ENCODE results near the gene KCNQ1OT1.

The KCNQ1OT1 gene

DNA sequence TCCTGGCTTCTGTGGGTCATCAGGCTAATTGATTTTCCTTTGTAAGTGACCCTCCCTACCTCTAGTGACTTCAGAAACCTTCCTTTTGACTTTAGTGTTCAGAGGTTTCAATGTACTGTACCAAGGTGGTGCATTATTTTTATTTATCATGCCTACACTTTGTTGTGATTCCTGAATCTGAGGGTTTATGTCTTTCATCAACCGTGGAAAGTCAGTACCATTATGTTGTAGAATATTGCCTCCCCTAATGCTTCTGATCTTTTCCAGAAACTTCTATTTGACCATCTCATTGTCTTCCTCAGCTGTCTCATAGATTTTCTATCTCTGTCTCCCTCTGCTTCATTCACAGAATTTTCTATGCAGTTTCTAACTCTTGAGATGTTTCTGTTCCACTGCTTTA lies 105.5 kb downstream of the KCNQ1OT1 start:
- DNase-seq (ENCODE audit: low read depth): no peak

DNA sequence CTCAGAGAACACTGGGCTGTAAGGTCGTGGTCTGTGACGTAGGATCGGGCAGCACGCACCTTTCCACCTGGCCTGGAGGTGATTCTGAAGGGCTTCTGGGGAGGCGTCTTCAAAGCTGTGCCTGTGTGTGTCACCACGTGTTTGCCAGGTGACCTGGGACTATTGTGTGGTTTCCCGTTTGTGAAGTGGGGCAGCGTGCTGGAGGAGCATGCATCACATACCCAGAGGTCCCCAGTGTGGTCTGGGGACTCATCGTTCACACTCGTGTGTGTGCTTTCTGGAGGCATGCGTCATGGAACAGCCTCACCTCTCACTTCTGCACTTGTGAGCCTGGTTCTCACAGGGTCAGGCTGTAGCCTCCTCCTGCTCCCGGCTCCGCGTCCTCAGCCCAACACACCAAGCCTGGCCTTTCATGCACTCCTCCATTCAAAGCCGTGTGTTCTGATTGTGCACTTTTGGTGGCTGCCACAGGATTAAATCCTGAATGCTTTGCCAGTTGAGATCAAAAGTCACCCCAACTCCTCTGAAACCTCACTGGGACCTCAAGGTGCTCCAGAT lies 106.3 kb downstream of the KCNQ1OT1 start:
- DNase-seq (ENCODE audit: low read depth): no peak

DNA sequence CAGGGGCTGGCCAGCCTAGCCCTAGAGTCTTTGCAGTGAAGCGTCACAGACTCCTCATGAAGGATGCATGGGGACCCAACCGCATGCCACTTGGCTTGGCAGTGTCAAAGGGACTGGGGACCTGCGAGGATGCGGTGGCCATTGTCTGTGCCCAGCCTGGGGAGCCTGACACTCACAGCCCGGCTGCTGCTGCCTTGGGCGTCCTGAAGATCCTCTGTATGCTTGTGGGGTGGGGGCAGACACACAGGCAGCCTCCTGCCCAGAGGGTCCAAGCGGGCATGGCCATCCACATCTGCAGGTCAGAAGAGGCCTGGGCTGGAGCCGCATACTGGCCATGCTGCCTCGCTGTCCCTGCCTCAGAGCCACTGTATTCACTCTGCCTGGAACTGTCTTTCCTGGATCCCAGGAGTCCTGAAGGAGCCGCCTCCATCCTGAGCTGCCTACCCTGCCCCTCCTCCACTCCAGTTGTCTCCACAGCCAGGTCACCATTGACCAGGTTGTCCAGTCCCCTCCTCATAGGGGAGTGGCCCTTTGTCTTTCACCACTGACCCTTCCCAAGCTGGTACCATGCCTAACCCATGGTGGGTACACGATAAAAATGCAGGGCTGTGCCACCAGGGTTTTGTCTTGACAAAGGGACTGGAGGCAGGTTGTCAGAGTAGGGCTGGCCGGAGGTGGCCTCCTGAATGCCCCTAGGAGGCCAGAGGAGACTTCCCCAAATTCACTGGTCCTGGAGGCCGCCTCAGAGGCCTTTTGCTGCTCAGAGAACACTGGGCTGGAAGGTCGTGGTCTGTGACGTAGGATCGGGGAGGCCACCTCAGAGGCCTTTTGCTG lies 107.0 kb downstream of the KCNQ1OT1 start:
- no peak for DNase-seq (ENCODE audit: low read depth)

DNA sequence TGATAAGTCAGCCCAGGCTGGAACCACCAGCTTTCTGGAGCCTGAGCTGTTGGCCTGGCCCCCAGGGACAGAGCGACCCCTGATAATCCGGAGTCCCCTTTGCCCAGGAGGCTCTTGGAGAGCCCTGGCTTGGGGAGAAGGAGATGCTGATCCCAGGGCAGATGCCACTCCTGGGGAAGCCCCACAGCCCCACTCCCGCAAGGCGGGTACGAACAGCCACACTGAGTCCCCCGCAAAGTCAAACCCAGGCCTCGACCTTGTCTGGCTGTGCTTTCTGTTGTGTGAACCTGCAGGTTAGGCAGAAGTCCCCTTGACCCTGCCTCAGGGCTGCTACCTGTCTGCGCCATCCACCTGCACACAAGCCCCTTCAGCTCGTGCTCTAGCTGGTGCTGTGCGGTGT lies 108.0 kb downstream of the KCNQ1OT1 start:
- DNase-seq (ENCODE audit: low read depth): no peak

DNA sequence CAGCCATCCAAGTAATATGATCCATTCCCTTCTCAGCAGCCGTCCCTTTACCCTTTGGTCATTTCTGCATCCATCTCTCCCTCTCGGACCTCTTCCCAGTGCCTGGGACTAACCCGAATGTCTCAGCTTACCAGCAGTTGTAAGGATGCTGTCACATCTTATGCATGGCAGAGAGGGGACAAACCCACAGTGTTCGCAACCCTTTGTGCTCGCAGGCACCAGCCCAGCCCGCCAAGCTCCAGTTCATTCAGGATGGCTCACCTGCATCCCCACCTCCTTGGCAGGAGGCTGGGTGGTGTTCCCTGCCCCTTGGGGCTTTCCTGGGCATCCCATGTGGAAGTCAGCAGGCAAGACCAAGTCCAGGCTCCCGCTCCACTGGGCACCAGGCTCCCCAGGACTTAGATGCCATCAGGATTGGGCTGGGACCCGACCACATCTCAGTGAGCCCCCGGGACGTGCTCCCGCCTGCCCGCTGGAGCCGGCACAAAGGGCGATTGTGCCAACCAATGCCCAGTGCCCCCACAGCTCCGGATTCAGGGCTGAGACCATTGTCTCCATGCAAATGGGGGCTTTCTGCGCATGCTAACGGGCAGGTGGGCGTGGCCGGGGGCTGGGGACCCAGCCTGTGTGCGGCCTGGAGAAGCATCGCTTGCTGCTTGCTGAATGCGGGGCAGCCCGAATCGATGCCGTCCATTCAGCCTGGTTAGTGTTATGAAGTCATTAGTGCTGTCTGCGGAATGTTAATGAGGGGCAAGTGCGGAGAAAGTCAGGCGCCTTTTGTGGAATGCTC lies 108.6 kb downstream of the KCNQ1OT1 start:
- DNase-seq (ENCODE audit: low read depth): no peak

DNA sequence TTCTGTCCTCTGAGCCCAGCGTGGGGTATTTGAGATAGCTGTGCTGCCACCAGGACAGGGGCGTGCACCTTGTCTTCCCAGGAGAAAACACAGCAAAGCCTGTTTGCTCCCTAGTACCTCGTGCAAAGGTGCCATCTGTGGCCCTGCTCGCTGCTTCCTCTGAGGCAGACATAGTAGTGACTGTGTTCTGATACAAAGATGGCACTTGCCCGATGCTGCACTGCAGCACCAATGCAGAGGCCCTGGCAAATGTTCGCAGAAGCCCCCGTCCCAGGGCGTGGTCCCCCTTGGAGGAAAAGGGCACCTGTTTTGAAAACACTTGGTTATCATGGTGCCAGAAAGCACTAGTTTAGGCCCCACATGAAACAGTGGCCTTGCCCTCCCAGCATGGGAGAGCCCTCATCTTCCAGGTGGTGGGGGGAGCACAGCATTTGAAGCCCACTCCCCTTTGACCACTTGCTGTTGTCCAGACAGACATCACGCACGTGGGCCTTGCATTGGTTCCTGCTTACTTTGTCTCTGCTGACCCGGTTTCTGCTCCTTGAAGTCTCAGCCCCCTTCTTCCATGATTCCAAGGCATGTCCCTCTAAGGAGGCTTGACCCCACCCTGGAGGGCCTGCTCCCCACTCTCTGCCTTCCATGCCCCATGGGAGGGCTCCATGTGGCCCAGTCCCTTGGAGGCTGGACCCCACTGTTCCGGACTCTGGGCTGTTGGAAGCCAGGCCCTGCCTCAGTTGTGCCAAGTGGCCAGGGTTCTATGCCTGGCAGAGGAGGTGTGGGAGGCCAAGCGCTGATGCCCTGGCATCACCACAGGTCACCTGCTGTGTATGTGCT lies 109.4 kb downstream of the KCNQ1OT1 start:
- DNase-seq (ENCODE audit: low read depth): no peak

DNA sequence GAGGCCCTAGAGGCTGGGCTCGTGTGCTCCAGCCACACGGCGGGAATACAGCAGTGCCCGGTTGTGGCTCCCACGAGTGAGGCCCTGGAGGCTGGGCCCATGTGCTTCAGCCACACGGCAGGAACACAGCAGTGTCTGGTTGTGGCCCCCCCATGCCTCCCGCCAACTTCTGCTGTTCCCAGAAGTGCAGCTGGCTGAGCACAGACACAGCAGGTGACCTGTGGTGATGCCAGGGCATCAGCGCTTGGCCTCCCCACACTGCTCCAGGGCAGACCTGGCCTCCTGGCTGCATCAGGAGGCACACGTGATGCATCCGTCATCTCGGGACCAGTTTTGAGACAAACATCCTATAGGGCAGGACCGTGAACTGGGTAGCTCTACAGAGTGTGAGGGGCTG lies 110.3 kb downstream of the KCNQ1OT1 start:
- no peak for DNase-seq (ENCODE audit: low read depth)

DNA sequence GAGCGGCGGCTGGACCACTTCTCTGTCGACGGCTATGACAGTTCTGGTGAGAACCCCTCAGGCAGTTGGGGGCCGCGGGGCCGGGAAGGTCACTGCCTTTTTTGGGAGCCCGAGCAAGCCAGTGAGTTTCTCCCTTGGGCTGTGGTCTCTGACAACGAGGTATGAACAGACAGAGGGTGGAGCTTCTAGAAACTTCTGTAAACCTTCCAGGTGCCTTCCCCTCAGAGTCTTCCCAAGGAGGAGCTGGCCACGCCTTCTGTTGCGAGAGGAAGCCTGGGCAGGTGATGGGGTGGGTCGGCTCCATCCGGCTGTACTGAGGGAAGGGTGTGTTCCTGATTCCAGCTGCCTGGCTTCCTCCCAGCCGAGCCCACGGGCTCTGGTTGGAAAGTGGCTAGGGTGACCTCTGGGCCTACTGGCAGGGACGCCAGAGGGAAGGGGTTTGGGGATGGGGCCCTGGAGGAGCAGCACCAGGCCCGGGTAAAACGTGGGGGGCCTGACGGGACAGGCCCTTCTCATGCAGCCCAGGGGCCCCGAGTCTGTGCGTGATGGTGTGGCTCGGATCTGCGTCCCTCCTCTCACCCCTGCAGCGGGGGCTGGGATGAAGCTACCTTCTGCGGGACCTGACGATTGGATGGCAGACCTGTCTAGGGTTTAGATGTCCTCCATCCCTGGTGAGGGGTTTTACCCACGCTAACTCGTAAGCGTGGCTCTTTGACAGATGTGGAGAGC lies 110.8 kb downstream of the KCNQ1OT1 start:
- no peak for DNase-seq (ENCODE audit: low read depth)

DNA sequence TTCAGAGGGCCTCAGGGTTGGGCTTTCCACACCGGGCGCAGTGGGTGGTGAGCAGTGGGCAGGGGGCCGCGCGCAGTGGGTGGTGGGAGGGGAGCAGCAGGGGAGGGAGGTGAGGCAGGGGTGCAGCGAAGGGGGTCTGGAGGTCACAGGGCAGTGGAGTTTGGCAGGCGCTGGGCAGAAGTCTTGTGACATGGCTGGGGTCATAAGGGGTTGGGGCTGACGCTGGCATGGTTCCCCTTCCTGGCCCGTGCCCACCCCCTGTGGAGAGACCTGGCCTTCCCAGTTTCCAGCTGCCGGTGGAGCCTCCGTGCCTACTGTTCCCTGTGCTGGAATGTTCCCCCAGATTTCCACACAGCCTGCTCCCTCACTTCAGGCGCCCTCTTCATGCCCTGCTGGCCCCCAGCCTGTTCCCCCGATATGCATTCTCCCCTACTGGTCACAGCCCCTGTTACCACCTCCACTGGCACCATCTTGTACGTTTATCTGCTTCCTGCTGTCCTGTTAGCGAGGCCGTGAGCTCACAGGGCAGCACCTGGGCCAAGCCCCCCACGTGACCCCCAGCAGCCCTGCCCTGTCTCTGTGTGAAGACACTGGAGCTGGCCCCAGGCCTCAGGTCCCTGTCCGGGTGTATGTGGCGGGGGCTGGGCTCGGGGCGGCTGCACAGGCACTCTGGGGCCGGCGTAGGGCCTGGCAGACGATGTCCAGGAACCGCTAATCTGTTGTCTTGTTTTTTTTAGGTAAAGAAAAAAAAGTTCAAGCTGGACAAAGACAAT lies 111.6 kb downstream of the KCNQ1OT1 start:
- no peak for DNase-seq (ENCODE audit: low read depth)

DNA sequence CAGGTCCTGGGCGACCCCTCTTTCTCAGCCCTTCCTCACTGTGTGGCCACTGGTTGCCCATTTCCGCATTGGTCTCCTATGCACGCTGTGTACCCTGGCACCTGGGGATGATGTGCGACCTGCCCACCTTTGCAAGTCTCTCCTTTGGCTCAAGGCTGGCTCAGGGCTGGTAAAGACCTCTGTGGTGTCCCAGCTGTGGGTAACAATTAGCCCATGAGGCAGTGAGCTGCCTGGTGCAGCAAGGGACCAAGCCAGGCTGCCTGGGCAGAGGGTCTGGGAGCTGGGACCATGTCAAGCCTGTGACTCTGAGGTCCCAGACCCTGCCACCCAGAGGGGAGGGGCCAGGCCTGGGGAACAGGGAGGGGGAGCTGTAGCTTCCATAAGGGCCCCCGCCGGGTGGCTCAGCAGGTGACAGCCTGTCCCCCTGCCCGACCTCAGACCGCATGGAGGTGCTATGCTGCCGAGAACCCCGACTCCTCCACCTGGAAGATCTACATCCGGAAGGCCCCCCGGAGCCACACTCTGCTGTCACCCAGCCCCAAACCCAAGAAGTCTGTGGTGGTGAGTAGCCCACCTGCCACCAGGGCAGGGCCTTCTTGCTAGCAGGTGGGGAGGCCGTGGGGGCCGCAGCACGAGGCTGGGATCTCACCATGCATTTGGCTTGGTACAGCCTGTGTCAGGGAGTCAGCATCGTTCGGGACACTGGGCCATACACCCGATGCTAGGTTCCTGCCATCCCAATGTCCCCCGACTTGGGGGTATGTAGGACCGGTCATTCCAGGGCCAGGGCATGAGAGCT lies 112.5 kb downstream of the KCNQ1OT1 start:
- DNase-seq (ENCODE audit: low read depth): no peak

DNA sequence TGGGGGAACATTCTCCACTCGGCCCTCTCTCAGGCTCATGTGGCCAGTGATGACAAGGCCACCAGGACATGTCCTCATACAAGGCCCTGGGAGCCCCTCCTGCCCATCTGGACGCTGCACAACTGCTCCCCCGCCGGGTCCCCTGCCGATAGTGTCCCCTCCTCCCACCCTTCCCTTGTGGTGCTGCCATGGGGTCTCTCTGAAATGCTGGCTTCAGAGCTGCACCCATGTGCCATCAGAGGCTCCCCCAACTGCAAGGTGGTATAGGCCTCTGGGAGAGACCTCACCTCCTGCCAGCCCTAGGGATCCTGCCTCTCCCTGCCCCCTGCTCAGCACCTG lies 113.0 kb downstream of the KCNQ1OT1 start:
- DNase-seq (ENCODE audit: low read depth): no peak

DNA sequence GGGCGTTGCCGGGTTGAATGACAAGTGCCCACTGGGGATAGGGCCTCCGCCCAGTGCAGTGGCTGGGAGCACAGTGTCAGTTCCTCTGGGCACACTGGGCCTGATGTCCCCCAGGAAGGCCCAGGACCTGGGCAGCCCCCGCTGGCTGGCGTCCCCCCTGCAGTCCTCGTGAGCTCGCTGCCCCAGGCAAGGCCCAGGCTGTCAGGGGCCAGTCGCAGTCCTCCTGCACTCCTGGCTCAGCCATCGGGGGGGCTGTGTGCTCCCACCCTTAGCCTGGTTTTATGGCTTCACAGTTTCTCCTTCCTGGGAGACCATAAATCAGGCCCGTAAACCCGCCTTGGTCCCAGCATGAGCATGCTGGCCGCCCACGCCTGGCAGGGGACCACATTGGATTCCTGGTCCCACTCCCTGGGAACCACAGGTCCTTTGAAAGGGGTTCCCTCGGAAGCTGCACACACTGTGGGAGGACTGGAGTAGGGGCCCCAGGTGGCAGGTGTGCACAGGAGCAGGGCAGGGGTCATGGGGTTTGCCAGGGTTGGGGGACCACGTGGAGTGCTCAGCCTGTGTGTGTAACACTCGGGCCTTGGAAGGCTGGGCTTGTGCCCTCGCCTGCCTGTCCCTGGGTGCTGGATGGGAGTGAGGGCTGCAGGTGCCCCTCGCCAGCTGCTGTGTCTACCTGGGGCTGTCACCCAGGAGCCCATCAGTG lies 113.6 kb downstream of the KCNQ1OT1 start:
- DNase-seq (ENCODE audit: low read depth): no peak

DNA sequence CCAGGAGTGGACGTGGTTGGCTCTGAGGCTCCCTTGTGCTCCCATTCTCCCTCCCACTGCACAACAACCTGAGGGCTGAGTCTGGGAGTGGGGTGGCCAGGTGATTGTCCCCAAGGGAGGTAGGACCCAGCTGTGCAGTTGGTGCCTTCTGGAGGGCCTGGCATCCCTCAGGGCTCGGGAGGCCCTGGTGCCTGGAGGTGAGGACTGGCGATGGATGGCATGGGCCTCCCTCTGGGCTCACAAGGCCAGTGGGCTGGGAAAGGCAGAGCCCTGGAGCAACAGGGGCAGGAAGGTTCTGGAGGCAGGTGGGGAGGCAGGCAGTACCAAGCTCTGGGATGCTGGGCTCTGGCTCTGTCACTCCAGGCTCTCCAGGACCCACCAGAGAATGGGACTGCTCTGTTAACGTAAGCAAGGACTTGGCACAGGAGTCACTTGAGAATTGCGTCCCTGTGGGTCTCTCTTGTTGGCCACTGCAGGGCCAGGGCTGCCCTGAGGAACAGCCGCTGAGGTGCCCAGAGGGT lies 114.2 kb downstream of the KCNQ1OT1 start:
- DNase-seq (ENCODE audit: low read depth): no peak

DNA sequence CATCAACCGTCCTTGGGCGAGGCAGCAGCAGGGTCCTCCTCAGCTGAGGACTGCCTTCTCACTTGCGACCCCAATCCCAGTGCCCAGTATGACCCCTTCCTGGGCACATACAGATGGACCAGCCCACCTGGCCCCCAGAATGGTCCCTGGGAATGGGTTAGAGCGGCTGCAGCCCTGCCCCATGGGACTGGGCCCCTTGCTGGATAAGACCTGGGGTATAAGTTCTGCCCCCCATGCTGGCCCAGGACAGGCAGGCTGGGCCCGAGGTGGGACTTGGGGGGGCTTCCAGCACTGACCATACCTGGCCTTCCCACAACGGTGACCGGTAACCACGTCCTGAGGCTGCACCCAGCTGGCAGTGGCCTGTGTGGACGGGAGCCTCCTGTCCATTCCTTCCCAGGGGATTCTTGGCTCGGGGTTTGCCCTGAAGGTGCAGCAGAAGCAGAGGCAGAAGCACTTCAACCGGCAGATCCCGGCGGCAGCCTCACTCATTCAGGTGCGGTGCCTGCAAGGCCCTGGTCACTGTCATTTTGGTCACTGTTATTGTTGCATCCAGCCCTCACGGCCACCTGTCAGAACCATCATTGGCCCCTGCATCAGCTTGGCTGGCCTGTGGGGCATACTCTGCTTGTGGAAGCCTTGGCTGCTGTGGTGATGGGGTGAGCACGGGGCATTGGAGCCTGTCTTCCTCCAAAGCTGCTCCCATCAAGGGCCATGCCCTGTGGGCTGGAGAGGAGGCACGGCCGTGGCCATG lies 114.8 kb downstream of the KCNQ1OT1 start:
- no peak for DNase-seq (ENCODE audit: low read depth)

DNA sequence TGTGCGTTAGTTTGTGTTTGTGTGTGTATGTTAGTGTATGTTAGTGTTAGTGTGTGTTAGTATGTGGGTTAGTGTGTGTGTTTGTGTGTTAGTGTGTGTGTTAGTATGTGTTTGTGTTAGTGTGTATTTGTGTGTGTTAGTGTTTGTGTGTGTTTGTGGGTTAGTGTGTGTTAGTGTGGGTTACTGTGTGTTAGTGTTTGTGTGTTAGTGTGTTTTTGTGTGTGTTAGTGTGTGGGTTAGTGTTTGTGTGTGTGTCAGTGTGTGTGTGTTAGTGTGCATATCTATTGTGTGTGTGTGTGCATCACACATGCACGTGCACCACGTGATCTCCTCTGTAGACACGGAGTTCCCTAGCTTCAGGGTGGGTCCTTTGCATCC lies 115.4 kb downstream of the KCNQ1OT1 start:
- DNase-seq (ENCODE audit: low read depth): no peak

DNA sequence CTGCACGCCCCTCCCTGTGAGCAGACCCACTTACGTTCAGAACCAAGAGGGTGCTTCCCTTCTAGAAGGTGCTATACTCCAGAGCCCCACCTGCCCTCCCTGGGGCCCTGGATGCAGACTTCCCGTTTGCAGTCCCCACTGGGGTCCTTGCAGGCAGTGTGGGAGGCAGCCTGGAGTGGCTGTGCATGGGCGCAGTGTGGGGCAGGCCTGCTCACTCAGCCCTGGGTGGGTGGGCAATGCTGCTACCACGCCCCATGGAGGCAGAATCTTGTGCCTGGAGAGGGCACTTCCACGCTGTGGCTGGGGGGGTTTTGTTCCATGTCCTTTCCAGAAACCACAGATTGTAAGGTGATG lies 116.2 kb downstream of the KCNQ1OT1 start:
- no peak for DNase-seq (ENCODE audit: low read depth)

DNA sequence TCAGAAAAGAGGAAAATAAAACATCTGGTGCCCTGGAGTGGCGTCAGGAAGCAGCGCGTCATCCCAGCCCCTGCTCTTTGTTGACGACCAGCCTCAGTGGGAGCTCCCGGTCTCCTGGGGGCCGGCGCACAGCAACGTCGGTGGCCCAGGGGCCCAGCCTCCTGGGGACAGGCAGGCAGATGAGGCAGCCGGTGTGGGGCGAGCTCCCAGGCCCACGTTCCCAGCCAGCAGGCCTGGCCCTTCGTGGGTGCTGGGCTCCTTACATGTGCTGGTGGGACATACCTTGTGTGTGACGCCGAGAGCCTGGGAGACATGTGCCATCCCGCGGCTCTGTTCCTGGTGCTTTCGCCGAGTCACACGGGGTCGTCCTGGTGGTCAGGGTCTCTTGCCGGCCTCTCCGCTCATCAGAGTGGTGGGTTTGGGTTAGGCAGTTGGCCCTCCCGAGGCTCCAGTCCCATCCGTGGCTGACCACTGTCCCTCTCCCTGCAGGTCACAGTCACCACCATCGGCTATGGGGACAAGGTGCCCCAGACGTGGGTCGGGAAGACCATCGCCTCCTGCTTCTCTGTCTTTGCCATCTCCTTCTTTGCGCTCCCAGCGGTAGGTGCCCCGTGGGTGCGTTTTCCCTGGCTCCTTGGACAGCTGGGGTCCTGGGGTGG lies 116.7 kb downstream of the KCNQ1OT1 start:
- no peak for DNase-seq (ENCODE audit: low read depth)

DNA sequence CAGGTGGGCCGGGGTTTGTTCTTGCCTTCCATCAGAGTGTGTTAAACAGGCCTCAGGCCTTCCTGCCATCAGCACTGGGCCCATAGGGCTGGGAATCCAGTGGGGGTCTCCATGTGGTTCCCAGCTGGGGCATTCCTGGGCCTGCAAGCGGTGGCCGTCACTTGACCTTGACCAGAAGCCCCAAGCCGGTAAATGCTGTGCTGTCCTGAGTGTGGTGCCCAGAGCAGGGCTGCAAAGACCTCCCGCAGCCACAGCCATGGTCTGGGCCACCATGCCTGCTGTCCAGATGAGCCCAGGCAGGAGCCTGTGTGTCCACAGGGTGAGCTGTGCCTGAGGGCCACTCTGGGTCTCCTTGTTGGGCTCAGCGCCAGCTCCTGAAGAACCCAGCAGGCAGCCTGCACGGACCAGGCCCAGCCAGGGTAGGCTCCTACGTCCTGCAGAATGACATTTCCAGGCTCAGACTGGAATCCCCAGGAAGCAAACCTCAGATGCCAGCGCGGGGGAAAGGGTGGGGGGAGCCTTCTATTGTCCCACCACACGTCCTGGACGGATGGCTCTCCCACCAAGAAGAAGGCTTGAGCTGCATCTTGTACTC lies 117.3 kb downstream of the KCNQ1OT1 start:
- DNase-seq (ENCODE audit: low read depth): no peak
